Natural killer cell treated with Interleukin-12 subunit alpha and Interleukin-12 subunit beta and Interleukin-15 and Interleukin-18, amount 100 ng/mL, for 72 hours (primary cell): ENCODE results near the gene EIPR1. TPM values are rescaled to one million over a fixed set of nuclear protein-coding genes. Genes with fewer than 3 reads are reported as not detected.

Experiments used
- ATAC-seq, 2 donors: fragments of 150-1000 bp; cut with Tn5 transposase in 1 of 2; sonication (Bioruptor Pico), chemical (Tn5 transposase) in 1 of 2; 2 replicates each; pipeline ENCODE4 v1.10.0; 2021
- DNase-seq: peaks from one replicate; pipeline ENCODE4 v3.0.0; 2022; ENCODE audit warnings: low spot score
- H3K27ac Mint-ChIP-seq, 2 donors: 1 replicate in 1 of 2; 2 replicates in 1 of 2; pipeline ENCODE4 v1.8.0; 2022; ENCODE audit warnings: mixed read lengths in 2 of 2, mild to moderate bottlenecking in 1 of 2, moderate library complexity in 1 of 2
- H3K27me3 Mint-ChIP-seq, 2 donors: 1 replicate in 1 of 2; 2 replicates in 1 of 2; pipeline ENCODE4 v1.8.0; 2022; ENCODE audit warnings: mixed read lengths in 2 of 2
- H3K36me3 Mint-ChIP-seq: one replicate; pipeline ENCODE4 v1.8.0; 2022; ENCODE audit warnings: mixed read lengths
- H3K4me1 Mint-ChIP-seq, 2 donors: 1 replicate in 1 of 2; 2 replicates in 1 of 2; pipeline ENCODE4 v1.8.0; 2022; ENCODE audit warnings: low read depth in 2 of 2, mixed read lengths in 2 of 2, mild to moderate bottlenecking in 1 of 2
- H3K4me3 Mint-ChIP-seq: one replicate; pipeline ENCODE4 v1.8.0; 2022; ENCODE audit warnings: mixed read lengths
- H3K9me3 Mint-ChIP-seq: 2 replicates; pipeline ENCODE4 v1.8.0; 2022; ENCODE audit warnings: mixed read lengths
- total RNA-seq, 2 donors: library from RNA; stranded (reverse); gene quantifications; one replicate each; pipeline ENCODE4 v1.2.3, GENCODE V29; 2022

EIPR1 gene
- total RNA-seq, 2 donors from 2014 or later, result 46.9 to 61.8 TPM

DNA sequence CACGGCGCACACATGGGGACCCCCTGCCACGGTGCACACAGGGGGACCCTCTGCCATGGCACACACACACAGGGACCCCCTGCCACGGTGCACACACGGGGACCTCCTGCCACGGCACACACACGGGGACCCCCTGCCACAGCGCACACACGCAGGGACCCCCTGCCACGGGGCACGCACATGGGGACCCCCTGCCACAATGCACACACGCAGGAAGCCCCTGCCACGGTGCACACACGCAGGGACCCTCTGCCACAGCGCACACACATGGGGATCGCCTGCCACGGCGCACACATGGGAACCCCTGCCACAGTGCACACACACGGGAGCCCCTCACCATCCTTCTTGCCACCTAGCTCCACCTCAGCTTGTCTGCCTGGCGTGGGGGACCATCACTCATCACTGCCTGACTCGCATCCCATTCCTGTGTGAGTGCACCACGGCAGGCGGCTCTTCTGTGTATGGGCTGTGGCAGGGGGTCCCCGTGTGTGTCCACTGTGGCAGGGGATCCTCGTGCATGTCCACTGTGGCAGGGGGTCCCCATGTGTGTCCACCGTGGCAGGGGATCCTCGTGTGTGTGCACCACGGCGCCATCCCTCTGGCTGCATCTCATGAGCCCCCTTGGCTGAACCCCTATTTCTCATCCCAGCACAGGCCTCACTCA, 206.7 kb downstream of the EIPR1 start:
- peak overlapping the region in 1 of 2 donors; percentile 24 for H3K27ac Mint-ChIP-seq
- no peak for DNase-seq
- peaks cover 15% of the 10 kb centered on the region in 2 donors for H3K4me1 Mint-ChIP-seq
- H3K27me3 Mint-ChIP-seq, result no peaks in the 10 kb centered on the region
- no peaks in the 10 kb centered on the region for H3K9me3 Mint-ChIP-seq
- no peak overlapping the region for H3K4me3 Mint-ChIP-seq
- H3K36me3 Mint-ChIP-seq, result no peaks in the 10 kb centered on the region
- ATAC-seq, result peak in 1 of 2 donors; percentile 34

DNA sequence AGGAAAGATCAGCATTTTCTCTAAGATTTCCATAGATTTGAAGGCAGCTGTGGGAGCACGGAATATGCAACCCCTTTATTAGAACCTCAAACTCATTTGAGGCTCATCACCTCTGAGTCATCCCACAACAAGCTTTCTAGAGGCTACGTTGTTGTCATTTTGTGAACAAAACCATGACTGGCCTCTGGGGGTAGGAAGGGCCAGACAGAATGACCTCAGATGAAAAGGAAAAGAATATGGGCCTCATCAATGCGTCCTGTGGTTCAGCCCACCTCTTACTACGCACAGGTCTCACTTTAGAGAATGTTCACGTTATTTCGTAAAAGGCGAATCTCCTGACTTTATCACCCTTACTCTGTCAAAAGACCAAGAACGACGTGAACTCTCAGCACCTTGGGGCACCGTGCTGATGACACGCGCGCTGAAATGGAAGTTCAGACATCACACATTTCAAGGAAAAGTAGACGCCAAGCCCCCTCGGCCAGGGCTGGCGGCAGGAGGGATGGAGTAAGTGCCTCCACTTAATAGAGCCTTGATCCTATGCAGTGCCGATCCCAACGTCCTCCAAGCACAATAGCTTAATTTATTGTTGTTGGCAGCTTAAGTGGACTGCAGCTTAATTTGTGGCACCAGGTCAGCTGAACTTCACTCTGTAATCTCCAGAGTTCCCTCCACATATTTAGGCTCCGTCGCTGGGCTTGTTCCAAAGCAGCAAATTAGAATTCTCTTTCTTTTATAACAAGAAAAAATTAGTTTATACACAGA, 208.3 kb downstream of the EIPR1 start:
- peak overlapping the region; percentile 27 for H3K4me3 Mint-ChIP-seq
- H3K27ac Mint-ChIP-seq, result peak overlapping the region in 1 of 2 donors; percentile 65
- H3K4me1 Mint-ChIP-seq, result peaks cover 15% of the 10 kb centered on the region in 2 donors
- ATAC-seq, result peak in 1 of 2 donors; percentile 51
- H3K36me3 Mint-ChIP-seq, result peaks cover 4% of the 10 kb centered on the region
- DNase-seq, result no peak
- peaks cover 3% of the 10 kb centered on the region for H3K9me3 Mint-ChIP-seq
- no peaks in the 10 kb centered on the region for H3K27me3 Mint-ChIP-seq

DNA sequence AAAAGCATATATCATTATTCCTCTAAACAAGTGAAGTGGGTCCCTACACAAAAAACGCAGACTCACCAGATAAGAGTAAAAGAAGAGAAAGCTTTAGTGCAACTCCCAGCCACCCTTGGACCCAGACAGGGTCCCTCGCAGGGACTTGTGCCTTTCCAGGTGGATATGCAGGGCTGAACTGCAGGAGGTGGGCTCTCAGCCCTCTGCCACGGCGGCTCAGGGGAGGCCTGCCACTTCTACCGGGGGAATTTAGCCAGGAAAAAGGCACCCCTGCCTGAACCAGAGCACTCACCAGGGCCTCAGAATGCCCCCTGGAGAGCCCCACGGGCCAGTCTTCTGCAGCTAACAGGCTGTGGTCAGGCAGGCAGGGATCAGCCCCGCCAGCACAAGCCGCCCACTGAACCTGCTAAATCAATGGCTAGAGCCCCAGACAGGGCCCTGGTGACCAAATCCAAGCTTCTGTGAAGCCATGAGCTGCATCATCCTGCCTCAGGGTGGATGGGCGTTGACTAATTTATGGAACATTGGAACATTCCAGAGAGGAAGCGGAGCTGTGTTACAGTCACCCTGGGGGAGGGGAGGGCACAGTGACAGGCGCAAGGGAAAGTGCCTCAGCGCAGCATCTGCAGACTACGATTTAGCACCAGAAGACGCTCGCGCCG, 209.3 kb downstream of the EIPR1 start:
- peaks cover 9% of the 10 kb centered on the region for H3K9me3 Mint-ChIP-seq
- ATAC-seq, result peak in 1 of 2 donors; percentile 22
- DNase-seq, result no peak
- H3K27me3 Mint-ChIP-seq, result no peaks in the 10 kb centered on the region
- peak overlapping the region in 1 of 2 donors; percentile 65 for H3K27ac Mint-ChIP-seq
- H3K4me3 Mint-ChIP-seq, result peak overlapping the region; percentile 27
- peaks cover 15% of the 10 kb centered on the region in 2 donors for H3K4me1 Mint-ChIP-seq
- H3K36me3 Mint-ChIP-seq, result peaks cover 12% of the 10 kb centered on the region

DNA sequence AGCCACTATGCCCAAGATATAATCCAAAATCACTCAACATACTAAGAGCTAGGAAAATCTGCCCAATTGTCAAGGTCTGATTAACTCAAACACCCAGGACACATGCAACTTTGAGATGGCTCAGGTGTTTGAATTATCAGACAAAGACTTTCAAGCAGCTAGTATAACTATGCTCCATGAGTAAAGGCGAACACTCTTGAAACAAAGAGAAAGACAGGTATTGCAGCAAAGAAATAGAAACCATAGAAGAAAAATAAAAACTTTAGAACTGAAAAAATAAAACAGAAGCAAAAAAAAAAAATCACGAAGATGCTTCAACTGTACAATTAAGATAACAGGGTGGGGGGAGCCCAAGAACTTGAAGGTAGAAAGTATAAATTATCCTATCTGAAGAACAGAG, 214.2 kb downstream of the EIPR1 start:
- Mint-ChIP-seq H3K27me3 (no peaks in the 10 kb centered on the region), H3K4me1 (peaks cover 0 to 1% of the 10 kb centered on the region in 2 donors), H3K4me3 (no peak overlapping the region), H3K27ac (no peak overlapping the region), H3K9me3 (peaks cover 13% of the 10 kb centered on the region), H3K36me3 (peaks cover 23% of the 10 kb centered on the region)
- DNase-seq, result no peak
- no peak for ATAC-seq

DNA sequence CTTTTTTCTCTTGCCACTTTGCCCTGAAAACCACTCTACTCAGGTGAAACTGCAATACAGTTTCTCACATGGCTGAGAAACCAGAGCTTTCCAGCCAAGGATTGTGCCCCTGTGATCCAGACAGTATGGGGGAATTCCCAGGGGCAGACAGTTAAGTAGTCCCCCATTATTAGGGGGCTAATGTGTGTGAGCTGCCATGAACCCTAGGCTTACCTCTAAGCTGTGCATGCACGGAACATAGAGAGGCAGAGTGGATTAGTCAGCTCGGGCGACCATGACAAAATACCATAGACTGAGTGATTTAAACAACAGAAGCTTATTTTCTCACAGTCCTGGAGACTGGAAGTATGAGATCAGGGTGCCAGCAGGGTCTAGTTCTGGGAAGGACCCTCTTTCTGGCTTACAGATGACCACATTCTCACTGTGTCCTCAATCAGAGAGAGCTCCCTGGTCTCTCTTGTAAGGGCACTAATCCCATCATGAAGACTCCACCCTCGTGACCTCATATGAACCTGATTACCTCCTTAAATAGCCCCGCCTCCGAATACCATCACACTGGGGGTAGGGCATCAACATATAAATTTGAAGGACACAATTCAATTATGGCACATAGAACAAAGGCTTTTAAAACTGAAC, 215.1 kb downstream of the EIPR1 start:
- H3K27me3 Mint-ChIP-seq, result no peaks in the 10 kb centered on the region
- no peak overlapping the region for H3K27ac Mint-ChIP-seq
- no peaks in the 10 kb centered on the region for H3K4me1 Mint-ChIP-seq
- peaks cover 25% of the 10 kb centered on the region for H3K36me3 Mint-ChIP-seq
- ATAC-seq, result peak in 1 of 2 donors; percentile 6
- DNase-seq, result peak; percentile 1
- peaks cover 13% of the 10 kb centered on the region for H3K9me3 Mint-ChIP-seq
- H3K4me3 Mint-ChIP-seq, result no peak overlapping the region

DNA sequence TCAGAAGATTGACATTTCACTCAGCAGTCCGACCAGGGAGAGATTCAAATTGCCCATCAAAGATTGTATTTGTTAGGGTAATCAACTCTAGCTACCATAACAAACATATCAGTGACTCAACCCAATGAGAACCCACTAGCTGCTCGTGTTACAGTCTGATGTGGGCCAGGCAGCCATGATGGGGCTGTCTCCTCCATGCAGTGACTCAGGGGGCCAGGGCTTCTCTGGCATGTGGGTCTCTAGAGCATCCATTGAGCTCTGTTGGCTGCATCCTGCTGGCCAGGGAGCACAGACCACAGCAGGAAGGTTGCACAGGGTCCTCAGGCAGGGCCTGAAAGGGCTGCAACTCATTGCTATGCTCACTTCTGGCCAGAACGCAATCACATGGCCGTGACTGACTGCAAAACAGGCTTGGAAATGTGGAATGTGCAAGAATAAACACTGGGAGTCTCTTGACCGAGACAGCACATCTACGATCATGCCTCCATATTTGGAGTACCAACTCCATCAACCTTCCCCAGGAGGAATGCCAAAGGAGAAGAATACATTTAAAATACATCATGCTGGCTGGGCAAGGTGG, 216.8 kb downstream of the EIPR1 start:
- Mint-ChIP-seq H3K27me3 (no peaks in the 10 kb centered on the region), H3K4me1 (no peaks in the 10 kb centered on the region), H3K27ac (peak overlapping the region in 1 of 2 donors; percentile 53), H3K9me3 (peaks cover 13% of the 10 kb centered on the region), H3K4me3 (no peak overlapping the region), H3K36me3 (peaks cover 25% of the 10 kb centered on the region)
- ATAC-seq (no peak), DNase-seq (no peak)

DNA sequence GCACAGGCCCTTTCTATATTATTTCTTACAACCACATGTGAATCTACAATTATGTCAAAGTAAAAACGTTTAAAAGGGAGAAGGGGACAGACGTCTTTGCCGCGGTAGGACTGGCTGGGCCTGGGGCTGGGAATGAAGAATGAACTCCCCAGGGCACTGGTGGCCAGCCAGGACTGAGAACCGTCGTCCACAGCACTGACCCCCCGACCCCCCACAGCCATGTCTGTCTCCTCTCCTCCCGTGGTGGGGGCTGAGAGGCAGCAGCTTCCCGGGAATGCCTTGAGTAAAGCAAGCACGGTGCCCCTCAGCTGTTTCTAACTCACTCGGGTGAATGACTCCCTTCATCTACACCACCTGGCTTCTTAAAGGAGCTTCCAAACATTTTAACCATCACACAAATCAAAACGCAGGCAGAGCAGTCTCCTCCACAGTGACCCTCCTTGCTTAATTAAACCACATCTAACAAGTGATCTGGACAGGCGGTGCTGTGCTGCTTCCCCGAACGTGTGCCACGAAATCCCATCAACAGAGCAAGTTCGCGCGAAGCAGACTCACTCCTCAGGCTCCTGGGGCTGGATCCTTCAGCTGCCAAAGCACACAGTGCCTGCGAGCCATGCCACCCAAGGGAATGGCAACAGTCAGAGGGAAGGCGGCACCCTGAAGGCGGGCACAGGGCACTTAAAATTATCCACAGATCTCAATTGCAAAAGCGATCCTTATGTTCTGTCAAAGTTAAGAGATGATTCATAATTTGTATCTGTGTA, 217.7 kb downstream of the EIPR1 start:
- ATAC-seq, result no peak
- Mint-ChIP-seq H3K4me3 (no peak overlapping the region), H3K4me1 (no peaks in the 10 kb centered on the region), H3K36me3 (peaks cover 21% of the 10 kb centered on the region), H3K9me3 (peaks cover 10% of the 10 kb centered on the region), H3K27me3 (no peaks in the 10 kb centered on the region), H3K27ac (peak overlapping the region in 1 of 2 donors; percentile 53)
- no peak for DNase-seq

DNA sequence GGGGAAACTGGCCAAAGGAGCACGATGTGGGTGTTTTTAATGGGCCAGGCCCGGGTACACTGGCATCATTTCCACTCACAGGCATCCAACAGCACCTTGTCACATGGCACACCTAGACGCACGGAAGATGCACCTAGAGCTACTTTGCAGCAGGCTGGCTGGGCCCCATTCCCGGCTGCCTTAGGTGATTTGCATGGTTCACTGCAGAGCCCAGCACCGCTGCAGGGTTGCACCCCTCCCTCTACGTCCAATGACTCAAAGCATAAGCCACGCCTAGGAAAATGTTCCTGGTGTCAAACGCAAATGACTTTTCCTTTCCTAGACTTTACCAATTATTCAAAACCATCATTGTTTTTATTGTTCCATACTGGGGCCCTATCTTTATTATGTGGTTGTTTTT, 222.9 kb downstream of the EIPR1 start:
- Mint-ChIP-seq H3K4me1 (peaks cover 0 to 4% of the 10 kb centered on the region in 2 donors), H3K27ac (no peak overlapping the region), H3K27me3 (no peaks in the 10 kb centered on the region), H3K4me3 (no peak overlapping the region), H3K9me3 (no peaks in the 10 kb centered on the region), H3K36me3 (peaks cover 17% of the 10 kb centered on the region)
- ATAC-seq, result no peak
- DNase-seq, result no peak

DNA sequence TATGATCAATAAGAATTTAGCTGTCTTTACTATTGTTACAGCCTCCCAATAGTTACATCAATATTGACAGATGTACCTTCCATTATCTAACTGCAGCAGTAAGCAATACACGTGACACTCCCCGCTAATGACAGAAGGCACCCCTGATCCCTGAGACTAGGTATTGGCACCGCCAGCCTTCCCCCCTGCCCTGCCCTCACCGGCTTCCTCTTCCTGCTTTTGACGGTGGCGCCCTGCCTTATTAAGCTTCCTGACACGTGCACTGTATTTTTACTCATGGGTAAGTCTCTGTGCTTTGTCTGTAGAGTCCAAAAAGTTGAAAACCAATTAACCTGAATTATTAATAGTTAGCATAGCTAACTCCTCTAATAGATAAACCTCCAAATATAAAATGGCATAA, 223.5 kb downstream of the EIPR1 start:
- no peak overlapping the region for H3K27ac Mint-ChIP-seq
- no peak overlapping the region for H3K4me3 Mint-ChIP-seq
- peaks cover 0 to 4% of the 10 kb centered on the region in 2 donors for H3K4me1 Mint-ChIP-seq
- DNase-seq, result no peak
- ATAC-seq, result no peak
- H3K36me3 Mint-ChIP-seq, result peaks cover 17% of the 10 kb centered on the region
- H3K27me3 Mint-ChIP-seq, result no peaks in the 10 kb centered on the region
- H3K9me3 Mint-ChIP-seq, result no peaks in the 10 kb centered on the region

DNA sequence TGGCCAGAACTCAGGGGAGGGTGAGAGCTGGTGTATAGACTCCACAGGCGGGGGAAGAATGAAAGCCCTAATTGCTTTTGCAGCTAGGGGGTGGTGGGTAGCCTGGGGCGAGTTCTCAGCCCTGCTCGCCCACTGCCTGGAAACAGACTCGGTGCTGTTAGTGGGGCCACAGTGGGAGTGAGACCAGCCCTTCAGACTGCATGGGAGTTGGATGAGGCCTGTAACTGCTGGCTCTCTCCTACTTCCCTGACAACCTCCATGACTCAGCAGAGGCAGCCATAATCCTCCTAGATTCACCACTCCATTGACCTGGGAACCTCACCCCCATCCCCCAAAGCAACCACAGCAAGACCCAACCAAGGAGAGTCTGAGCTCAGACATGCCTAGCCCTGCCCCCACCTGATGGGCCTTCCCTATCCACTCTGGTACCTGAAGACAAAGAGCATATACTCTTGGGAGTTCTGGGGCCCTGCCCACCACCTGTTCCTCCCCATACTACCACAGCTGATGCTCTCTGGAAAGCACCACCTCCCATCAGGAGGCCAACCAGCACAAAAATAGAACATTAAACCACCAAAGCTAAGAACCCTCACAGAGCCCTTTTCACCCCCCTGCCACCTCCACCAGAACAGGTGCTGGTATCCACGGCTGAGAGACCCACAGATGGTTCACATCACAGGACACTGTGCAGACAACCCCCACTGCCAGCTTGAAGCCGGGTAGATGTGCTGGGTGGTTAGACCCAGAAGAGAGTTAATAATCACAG, 226.3 kb downstream of the EIPR1 start:
- H3K27ac Mint-ChIP-seq, result peak overlapping the region in 1 of 2 donors; percentile 77
- peaks cover 13% of the 10 kb centered on the region for H3K36me3 Mint-ChIP-seq
- H3K27me3 Mint-ChIP-seq, result no peaks in the 10 kb centered on the region
- ATAC-seq (no peak), DNase-seq (no peak)
- H3K9me3 Mint-ChIP-seq, result no peaks in the 10 kb centered on the region
- H3K4me3 Mint-ChIP-seq, result no peak overlapping the region
- H3K4me1 Mint-ChIP-seq, result peaks cover 6 to 14% of the 10 kb centered on the region in 2 donors

DNA sequence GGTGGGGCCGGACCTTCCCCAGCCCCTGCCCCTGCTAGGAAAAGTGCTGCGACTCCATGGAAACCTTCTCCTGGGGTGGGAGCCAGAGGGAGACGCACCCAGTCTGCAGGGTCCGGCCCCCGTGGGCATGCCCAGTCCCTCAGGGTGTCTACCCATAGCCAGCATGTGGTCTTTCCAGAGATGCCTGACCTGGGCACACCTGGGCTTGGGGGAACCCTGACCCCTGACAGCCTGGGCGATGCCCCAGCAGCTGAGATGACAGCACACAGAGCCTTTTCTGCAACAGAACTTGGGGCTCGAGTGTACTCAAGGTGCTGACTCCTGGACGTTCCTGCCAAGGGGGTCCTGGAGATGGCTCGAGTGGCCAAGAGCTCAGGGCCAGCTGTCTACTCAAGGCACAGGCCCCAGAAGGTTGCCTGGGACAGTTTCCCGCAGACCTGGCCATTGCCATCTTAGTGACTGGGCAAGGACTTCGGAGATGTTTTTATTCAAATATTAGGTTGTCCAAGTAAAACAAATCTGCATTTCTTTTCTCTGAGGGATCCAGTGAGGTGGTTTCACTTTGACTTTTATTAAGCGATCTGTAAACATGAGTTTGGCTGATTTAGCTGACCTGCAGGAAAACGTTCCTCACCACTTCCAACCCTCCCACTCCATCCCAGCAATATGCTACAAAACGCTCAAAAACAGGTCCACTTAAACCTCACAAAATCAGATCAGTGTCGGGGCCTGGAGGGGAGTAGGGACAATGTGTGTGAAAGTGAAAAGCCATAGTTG, 228.0 kb downstream of the EIPR1 start:
- DNase-seq (no peak), ATAC-seq (peak in 1 of 2 donors; percentile 51)
- Mint-ChIP-seq H3K27ac (no peak overlapping the region), H3K4me1 (peaks cover 6 to 16% of the 10 kb centered on the region in 2 donors), H3K36me3 (peaks cover 13% of the 10 kb centered on the region), H3K27me3 (no peaks in the 10 kb centered on the region), H3K9me3 (no peaks in the 10 kb centered on the region), H3K4me3 (no peak overlapping the region)

DNA sequence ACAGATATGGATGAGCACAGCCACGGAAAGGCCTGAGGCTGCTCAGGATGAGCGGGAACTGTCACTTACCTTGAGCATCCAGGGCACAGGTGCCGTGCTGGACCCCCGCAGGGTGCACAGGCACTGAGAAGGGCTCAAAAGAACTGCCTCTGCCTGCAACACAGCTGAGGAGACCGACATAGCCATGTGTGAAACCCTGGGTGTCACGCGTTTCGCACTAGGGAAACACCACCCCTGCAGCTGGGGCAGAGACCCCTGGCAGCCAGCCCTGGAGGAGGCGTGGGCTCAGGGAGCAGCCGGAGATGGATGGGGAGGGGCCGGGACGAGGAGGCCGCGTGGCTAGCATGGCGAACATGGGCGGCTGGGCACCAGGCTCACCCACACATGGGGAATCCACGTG, 228.9 kb downstream of the EIPR1 start:
- peaks cover 6 to 18% of the 10 kb centered on the region in 2 donors for H3K4me1 Mint-ChIP-seq
- H3K27ac Mint-ChIP-seq, result peak overlapping the region in 1 of 2 donors; percentile 75
- H3K9me3 Mint-ChIP-seq, result no peaks in the 10 kb centered on the region
- peaks cover 13% of the 10 kb centered on the region for H3K36me3 Mint-ChIP-seq
- H3K4me3 Mint-ChIP-seq, result no peak overlapping the region
- H3K27me3 Mint-ChIP-seq, result no peaks in the 10 kb centered on the region
- ATAC-seq (no peak), DNase-seq (no peak)
